ENCODE data around the gene UGGT2.
"Not testable (repeated sequence)": the region's sequence is repeated elsewhere in the genome, so short reads cannot be mapped to it uniquely, and the experiment has no call there.

Gene UGGT2

DNA sequence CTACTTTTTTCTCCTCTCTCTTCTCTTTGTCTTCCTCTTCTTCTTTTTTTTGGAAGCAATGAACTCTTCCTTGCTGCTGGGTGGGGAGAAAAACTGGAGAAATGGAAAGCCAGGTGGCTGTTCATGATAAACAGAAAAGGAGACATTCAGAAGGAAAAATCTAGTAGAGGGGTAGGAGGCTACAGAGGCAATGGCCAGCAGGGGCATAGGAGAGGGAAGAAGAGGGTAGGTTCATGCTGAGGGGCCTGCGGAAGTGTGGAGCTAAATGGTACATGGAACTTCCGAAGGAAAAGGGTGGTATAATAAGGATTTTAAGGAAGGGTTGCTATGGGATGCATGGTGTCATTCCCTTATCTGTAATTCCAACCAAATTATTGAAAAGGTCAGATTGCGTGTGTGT, 19.2 kb upstream of the UGGT2 start:
- no peak overlapping the region for H3K4me3 ChIP-seq (ENCODE audit: low read depth, low read length)
- TF ChIP-seq, protein P1, sequence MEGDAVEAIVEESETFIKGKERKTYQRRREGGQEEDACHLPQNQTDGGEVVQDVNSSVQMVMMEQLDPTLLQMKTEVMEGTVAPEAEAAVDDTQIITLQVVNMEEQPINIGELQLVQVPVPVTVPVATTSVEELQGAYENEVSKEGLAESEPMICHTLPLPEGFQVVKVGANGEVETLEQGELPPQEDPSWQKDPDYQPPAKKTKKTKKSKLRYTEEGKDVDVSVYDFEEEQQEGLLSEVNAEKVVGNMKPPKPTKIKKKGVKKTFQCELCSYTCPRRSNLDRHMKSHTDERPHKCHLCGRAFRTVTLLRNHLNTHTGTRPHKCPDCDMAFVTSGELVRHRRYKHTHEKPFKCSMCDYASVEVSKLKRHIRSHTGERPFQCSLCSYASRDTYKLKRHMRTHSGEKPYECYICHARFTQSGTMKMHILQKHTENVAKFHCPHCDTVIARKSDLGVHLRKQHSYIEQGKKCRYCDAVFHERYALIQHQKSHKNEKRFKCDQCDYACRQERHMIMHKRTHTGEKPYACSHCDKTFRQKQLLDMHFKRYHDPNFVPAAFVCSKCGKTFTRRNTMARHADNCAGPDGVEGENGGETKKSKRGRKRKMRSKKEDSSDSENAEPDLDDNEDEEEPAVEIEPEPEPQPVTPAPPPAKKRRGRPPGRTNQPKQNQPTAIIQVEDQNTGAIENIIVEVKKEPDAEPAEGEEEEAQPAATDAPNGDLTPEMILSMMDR (IDR thresholded peaks at IDR 0.05; ENCODE audit: low read depth, low read length) = no peak

DNA sequence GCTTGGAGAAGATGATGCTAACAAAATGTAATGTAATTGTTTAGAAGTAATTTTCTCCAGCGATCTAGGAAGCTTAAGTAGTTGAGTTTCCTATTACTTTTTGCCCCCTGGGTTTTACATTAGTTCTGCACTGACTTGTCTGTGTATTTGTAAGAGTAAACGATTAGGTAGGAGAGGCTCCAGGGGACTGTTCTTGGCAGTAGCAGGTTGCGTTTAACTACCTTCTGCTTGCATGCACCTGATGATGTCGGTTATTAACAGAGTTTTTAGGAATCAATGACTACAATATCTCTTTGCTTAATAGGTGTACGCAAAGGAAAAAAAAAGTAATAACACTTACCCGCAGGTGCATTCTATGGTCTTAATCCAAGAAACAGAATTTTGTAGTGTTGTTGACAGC, 18.3 kb upstream of the UGGT2 start:
- H3K4me3 ChIP-seq (ENCODE audit: low read depth, low read length) = no peak overlapping the region
- TF ChIP-seq, protein P1 (IDR thresholded peaks at IDR 0.05; ENCODE audit: low read depth, low read length) = no peak

DNA sequence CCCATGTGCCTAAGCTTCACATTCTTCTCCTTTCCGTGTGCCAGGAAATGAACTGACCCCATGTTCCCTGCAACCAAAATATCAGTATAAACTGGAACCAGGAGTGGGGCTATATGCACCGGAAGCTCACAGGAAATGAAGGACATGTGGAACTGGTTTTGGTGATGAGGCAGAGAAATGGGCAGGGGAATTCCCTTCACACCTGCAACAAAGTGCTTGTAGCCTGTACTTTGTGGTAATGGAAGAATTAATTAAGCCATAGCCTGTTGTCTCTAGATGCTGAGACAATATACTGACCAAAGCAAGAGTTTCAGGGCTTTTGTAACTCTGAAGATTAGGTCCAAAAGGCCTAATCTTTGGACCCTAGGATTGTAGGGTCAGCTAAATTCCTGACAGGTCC, 15.5 kb upstream of the UGGT2 start:
- H3K4me3 ChIP-seq (ENCODE audit: low read depth, low read length) = no peak overlapping the region
- TF ChIP-seq, protein P1 (IDR thresholded peaks at IDR 0.05; ENCODE audit: low read depth, low read length) = no peak

DNA sequence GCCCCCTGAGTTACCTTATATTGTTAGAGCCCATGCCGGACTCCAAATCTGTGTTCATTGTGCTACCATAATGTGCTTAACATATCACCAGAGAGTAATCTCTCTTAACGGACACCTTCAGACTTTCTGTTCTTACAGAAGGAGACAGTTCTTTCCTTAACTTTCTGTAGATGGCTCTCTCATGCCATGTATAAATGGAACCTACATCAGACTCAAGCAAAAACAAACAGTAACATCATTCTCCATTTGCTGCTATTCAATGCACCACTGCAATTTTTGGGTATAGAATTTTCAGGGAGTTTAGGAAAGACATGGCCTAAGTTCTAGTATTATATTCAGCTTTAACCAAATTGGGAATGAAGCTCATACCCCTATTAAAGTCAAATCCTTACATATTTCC, 12.6 kb upstream of the UGGT2 start:
- TF ChIP-seq, protein P1 (IDR thresholded peaks at IDR 0.05; ENCODE audit: low read depth, low read length) = no peak
- no peak overlapping the region for H3K4me3 ChIP-seq (ENCODE audit: low read depth, low read length)

DNA sequence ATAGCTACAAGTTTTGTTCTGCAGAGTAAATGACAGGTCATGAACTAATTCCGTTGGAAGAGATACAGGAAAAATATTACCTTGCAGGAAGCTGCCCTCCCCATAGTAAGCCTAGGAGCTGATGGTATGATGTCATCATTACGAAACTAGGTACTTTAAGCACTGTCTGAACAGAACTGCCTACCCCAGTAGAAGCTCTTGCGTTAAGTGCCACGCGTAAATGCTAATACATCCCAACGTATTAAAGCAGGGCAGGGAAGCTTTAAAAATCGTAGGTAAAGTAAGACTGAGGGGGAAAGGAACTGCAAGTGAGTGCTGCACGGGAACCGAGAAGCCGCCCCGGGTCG, 572 bp downstream of the UGGT2 start:
- H3K4me3 ChIP-seq (ENCODE audit: low read depth, low read length) = peak overlapping the region; percentile 93
- TF ChIP-seq, protein P1 (IDR thresholded peaks at IDR 0.05; ENCODE audit: low read depth, low read length) = no peak

DNA sequence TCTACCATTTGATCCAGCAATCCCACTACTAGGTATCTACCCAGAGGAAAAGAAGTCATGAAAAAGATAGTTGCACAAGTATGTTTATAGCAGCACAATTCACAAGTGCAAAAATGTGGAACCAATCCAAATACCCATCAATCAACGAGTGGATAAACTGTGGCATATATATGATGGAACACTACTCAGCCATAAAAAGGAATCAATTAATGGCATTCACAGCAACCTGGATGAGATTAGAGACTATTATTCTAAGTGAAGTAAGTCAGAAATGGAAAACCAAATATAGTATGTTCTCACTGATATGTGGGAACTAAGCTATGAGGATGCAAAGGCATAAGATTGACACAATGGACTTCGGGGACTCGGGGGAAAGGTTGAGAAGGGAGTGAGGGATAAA, 1.3 kb downstream of the UGGT2 start:
- not testable (repeated sequence) for H3K4me3 ChIP-seq (ENCODE audit: low read depth, low read length)

DNA sequence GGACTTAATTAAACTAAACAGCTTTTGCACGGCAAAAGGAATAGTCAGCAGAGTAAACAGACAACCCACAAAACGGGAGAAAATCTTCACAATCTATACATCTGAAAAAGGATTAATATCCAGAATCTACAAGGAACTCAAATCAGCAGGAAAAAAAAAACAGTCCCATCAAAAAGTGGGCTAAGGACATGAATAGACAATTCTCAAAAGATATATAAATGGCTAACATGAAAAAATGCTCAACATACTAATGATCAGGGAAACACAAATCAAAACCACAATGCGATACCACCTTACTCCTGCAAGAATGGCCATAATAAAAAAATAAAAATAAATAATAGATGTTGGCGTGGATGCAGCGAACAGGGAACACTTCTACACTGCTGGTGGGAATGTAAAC, 1.7 kb downstream of the UGGT2 start:
- H3K4me3 ChIP-seq (ENCODE audit: low read depth, low read length) = not testable (repeated sequence)

DNA sequence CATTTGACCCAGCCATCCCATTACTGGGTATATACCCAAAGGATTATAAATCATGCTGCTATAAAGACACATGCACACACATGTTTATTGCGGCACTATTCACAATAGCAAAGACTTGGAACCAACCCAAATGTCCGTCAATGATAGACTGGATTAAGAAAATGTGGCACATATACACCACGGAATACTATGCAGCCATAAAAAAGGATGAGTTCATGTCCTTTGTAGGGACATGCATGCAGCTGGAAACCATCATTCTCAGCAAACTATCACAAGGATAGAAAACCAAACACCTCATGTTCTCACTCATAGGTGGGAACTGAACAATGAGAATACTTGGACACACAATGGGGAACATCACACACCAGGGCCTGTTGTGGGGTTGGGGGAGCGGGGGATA, 2.2 kb downstream of the UGGT2 start:
- H3K4me3 ChIP-seq (ENCODE audit: low read depth, low read length) = not testable (repeated sequence)

DNA sequence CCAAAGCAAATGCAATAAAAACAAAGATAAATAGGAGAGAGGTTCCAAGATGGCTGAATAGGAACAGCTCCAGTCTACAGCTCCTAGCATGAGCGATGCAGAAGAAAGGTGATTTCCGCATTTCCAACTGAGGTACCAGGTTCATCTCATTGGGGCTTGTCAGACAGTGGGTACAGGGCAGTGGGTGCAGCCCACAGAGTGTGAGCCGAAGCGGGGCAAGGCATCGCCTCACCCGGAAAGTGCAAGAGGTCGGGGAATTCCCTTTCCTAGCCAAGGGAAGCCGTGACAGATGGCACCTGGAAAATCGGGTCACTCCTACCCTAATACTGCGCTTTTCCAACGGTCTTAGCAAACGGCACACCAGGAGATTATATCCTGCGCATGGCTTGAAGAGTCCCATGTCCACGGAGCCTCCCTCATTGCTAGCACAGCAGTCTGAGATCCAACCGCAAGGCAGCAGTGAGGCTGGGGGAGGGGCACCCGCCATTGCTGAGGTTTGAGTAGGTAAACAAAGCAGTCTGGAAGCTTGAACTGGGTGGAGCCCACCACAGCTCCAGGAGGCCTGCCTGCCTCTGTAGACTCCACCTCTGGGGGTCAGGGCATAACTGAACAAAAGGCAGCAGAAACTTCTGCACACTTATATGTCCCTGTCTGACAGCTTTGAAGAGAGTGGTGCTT, 6.6 kb downstream of the UGGT2 start:
- H3K4me3 ChIP-seq (ENCODE audit: low read depth, low read length) = not testable (repeated sequence)

DNA sequence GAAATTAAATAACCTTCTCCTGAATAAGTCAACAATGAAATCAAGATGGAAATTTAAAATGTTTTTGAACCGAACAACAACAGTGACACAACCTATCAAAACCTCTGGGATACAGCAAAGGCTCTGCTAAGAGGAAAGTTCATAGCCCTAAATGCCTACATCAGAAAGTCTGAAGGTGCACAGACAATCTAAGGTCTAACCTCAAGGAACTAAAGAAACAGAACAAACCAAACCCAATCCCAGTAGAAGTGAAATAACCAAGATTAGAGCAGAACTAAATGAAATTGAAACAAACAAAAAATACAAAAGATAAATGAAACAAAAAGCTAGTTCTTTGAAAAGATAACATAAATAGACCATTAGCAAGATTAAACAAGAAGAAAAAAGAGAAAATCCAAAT, 9.0 kb downstream of the UGGT2 start:
- no peak overlapping the region for H3K4me3 ChIP-seq (ENCODE audit: low read depth, low read length)
- TF ChIP-seq, protein P1 (IDR thresholded peaks at IDR 0.05; ENCODE audit: low read depth, low read length) = no peak

Measured in WI38 (cell line).